H9 (cell line): ENCODE results near the gene RPE65. TPM values are rescaled to one million over a fixed set of nuclear protein-coding genes. Genes with fewer than 3 reads are reported as not detected.

ENCODE experiments used
- DNase-seq: peaks from one replicate; pipeline ENCODE4 v3.0.0-alpha.2; 2017
- H2AFZ ChIP-seq: one replicate; pipeline ENCODE4 v1.6.1; 2013; ENCODE audit warnings: mild to moderate bottlenecking, low read length, control low read depth, moderate library complexity
- H2AK5ac ChIP-seq: 2 replicates; pipeline ENCODE4 v1.6.1; 2013; ENCODE audit warnings: low read length, control low read depth, mixed read lengths; ENCODE audit not compliant: insufficient read length
- H2BK120ac ChIP-seq: one replicate; pipeline ENCODE4 v1.6.1; 2013; ENCODE audit warnings: low read depth, mild to moderate bottlenecking, low read length, control low read depth, inconsistent platforms; ENCODE audit not compliant: poor library complexity, severe bottlenecking
- H2BK12ac ChIP-seq: 2 replicates; pipeline ENCODE4 v1.6.1; 2013; ENCODE audit warnings: low read length, control low read depth, mixed read lengths, low read depth; ENCODE audit not compliant: insufficient read length
- H2BK15ac ChIP-seq: 2 replicates; pipeline ENCODE4 v1.6.1; 2013; ENCODE audit warnings: low read depth, low read length, control low read depth
- H2BK20ac ChIP-seq: one replicate; pipeline ENCODE4 v1.6.1; 2013; ENCODE audit warnings: low read depth, mild to moderate bottlenecking, low read length, control low read depth, inconsistent platforms; ENCODE audit not compliant: poor library complexity, severe bottlenecking
- H2BK5ac ChIP-seq: 2 replicates; pipeline ENCODE4 v1.6.1; 2013; ENCODE audit warnings: low read length, control low read depth, mixed read lengths; ENCODE audit not compliant: insufficient read length
- H3K14ac ChIP-seq: 2 replicates; pipeline ENCODE4 v1.6.1; 2013; ENCODE audit warnings: low read length, control low read depth; ENCODE audit not compliant: insufficient read depth
- H3K18ac ChIP-seq: 2 replicates; pipeline ENCODE4 v1.6.1; 2013; ENCODE audit warnings: low read depth, mild to moderate bottlenecking, mixed read lengths, low read length, control low read depth; ENCODE audit not compliant: insufficient read length
- H3K23ac ChIP-seq: 2 replicates; pipeline ENCODE4 v1.6.1; 2013; ENCODE audit warnings: low read length, control low read depth, mixed read lengths, low read depth; ENCODE audit not compliant: insufficient read length
- H3K23me2 ChIP-seq: 2 replicates; pipeline ENCODE4 v1.6.1; 2013; ENCODE audit warnings: low read depth, mild to moderate bottlenecking, mixed read lengths, low read length, control low read depth; ENCODE audit not compliant: insufficient read length, poor library complexity, severe bottlenecking
- H3K27ac ChIP-seq: 2 replicates; pipeline ENCODE4 v1.5.1; 2013; ENCODE audit warnings: low read length, control low read depth, mixed read lengths, low read depth; ENCODE audit not compliant: insufficient read length
- H3K27me3 ChIP-seq: 2 replicates; pipeline ENCODE4 v1.6.1; 2013; ENCODE audit warnings: low read length, control low read depth, inconsistent platforms; ENCODE audit not compliant: insufficient read depth
- H3K4ac ChIP-seq: 2 replicates; pipeline ENCODE4 v1.6.1; 2013; ENCODE audit warnings: low read depth, mild to moderate bottlenecking, control low read depth, inconsistent platforms, low read length, moderate library complexity
- H3K4me1 ChIP-seq: 2 replicates; pipeline ENCODE4 v1.6.1; 2013; ENCODE audit warnings: low read length, control low read depth, inconsistent platforms; ENCODE audit not compliant: insufficient read depth
- H3K4me2 ChIP-seq: 2 replicates; pipeline ENCODE4 v1.6.1; 2013; ENCODE audit warnings: low read length, control low read depth, mixed read lengths; ENCODE audit not compliant: insufficient read length, insufficient read depth
- H3K56ac ChIP-seq: 2 replicates; pipeline ENCODE4 v1.6.1; 2013; ENCODE audit warnings: low read depth, mild to moderate bottlenecking, mixed read lengths, low read length, control low read depth; ENCODE audit not compliant: insufficient read length
- H3K79me1 ChIP-seq: 2 replicates; pipeline ENCODE4 v1.6.1; 2013; ENCODE audit warnings: low read depth, mild to moderate bottlenecking, moderate library complexity, low read length, control low read depth, inconsistent platforms; ENCODE audit not compliant: insufficient read depth, poor library complexity, severe bottlenecking
- H3K79me2 ChIP-seq: 2 replicates; pipeline ENCODE4 v1.6.1; 2013; ENCODE audit warnings: low read length, control low read depth, inconsistent platforms; ENCODE audit not compliant: insufficient read depth
- H3K9ac ChIP-seq: 2 replicates; pipeline ENCODE4 v1.6.1; 2013; ENCODE audit warnings: low read length, control low read depth, mixed read lengths; ENCODE audit not compliant: insufficient read length; ENCODE audit errors: extremely low read depth
- H3K9me3 ChIP-seq: one replicate; pipeline ENCODE4 v1.6.1; 2013; ENCODE audit warnings: low read depth, low read length, inconsistent platforms; ENCODE audit not compliant: control insufficient read depth
- H3T11ph ChIP-seq: one replicate; pipeline ENCODE4 v1.6.1; 2013; ENCODE audit warnings: mild to moderate bottlenecking, low read length, control low read depth, inconsistent platforms
- H4K20me1 ChIP-seq: one replicate; pipeline ENCODE4 v1.6.1; 2013; ENCODE audit not compliant: control insufficient read depth, insufficient read length, insufficient read depth
- H4K5ac ChIP-seq: 2 replicates; pipeline ENCODE4 v1.6.1; 2013; ENCODE audit warnings: low read depth, mild to moderate bottlenecking, mixed read lengths, low read length, control low read depth; ENCODE audit not compliant: insufficient read length
- H4K8ac ChIP-seq: replicated peaks from 2 replicates; pipeline ENCODE4 v1.6.1; 2013; ENCODE audit warnings: low read length, control low read depth, mixed read lengths, low read depth; ENCODE audit not compliant: insufficient read length
- H4K91ac ChIP-seq: 2 replicates; pipeline ENCODE4 v1.6.1; 2013; ENCODE audit warnings: low read depth, mild to moderate bottlenecking, moderate library complexity, mixed read lengths, low read length, control low read depth; ENCODE audit not compliant: insufficient read length
- H3K27ac Mint-ChIP-seq, 3 experiments: 2 replicates in 2 of 3; 3 replicates in 1 of 3; pipeline ENCODE4 v1.8.0; 2020 to 2021; ENCODE audit warnings: mixed read lengths in 3 of 3, mild to moderate bottlenecking in 1 of 3, moderate library complexity in 1 of 3
- H3K27me3 Mint-ChIP-seq: 2 replicates; pipeline ENCODE4 v1.8.0; 2021; ENCODE audit warnings: low read depth, mild to moderate bottlenecking, moderate library complexity, mixed read lengths
- H3K36me3 Mint-ChIP-seq, 3 experiments: 2 replicates in 2 of 3; 3 replicates in 1 of 3; pipeline ENCODE4 v1.8.0; 2020 to 2021; ENCODE audit warnings: low read depth in 3 of 3, mixed read lengths in 3 of 3; ENCODE audit not compliant: insufficient read depth in 1 of 3
- H3K4me1 Mint-ChIP-seq, 2 experiments: 2 replicates each; pipeline ENCODE4 v1.8.0; 2020; ENCODE audit warnings: mixed read lengths in 2 of 2
- H3K4me3 Mint-ChIP-seq, 2 experiments: 2 replicates in 1 of 2; 3 replicates in 1 of 2; pipeline ENCODE4 v1.8.0; 2020 to 2021; ENCODE audit warnings: mild to moderate bottlenecking in 2 of 2, mixed read lengths in 2 of 2, moderate library complexity in 1 of 2
- H3K9me3 Mint-ChIP-seq, 2 experiments: 2 replicates in 1 of 2; 3 replicates in 1 of 2; pipeline ENCODE4 v1.8.0; 2020; ENCODE audit warnings: mild to moderate bottlenecking in 2 of 2, mixed read lengths in 2 of 2, moderate library complexity in 1 of 2
- CTCF ChIP-seq: fragments of 200-600 bp; sonication (generic); conservative IDR thresholded peaks from 3 replicates; pipeline ENCODE4 v1.8.0; 2021; ENCODE audit warnings: antibody characterized with exemption, mild to moderate bottlenecking
- WGBS: extraction: QIAGEN DNeasy Blood & Tissue Kit; methylation state at CpG from one replicate; pipeline ENCODE4 v1.1.7; 2013; ENCODE audit warnings: missing lambda C conversion rate, low lambda C conversion rate, mixed read lengths; ENCODE audit not compliant: insufficient read length; ENCODE audit errors: extremely low coverage; 5-methylcytosine and 5-hydroxymethylcytosine counted together
- total RNA-seq: library from RNA; stranded (reverse); gene quantifications from 2 replicates; pipeline ENCODE4 v1.2.1, GENCODE V29; 2021

RPE65 gene
- total RNA-seq, 1 experiment from 2014 or later = not detected

- no peak for DNase-seq
- Mint-ChIP-seq H3K4me1 (peaks cover 2 to 4% of the 10 kb centered on the region in 2 experiments; a peak in 2 of 4 replicates), H3K4me3 (no peak overlapping the region), H3K36me3 (peaks cover 34 to 77% (median 64%) of the 10 kb centered on the region in 3 experiments; a peak in 6 of 7 replicates), H3K27ac (no peak overlapping the region), H3K27me3 (no peaks in the 10 kb centered on the region), H3K9me3 (no peaks in the 10 kb centered on the region)
- no peak overlapping the region for H3K9ac ChIP-seq
- H2BK20ac ChIP-seq = no peak overlapping the region
- no peaks in the 10 kb centered on the region for H3K27me3 ChIP-seq
- H3K14ac ChIP-seq = no peak overlapping the region
- no peaks in the 10 kb centered on the region for H4K20me1 ChIP-seq
- no peak overlapping the region for H4K8ac ChIP-seq
- no peaks in the 10 kb centered on the region for H3K4me1 ChIP-seq
- no peak overlapping the region for H2BK12ac ChIP-seq
- no peak overlapping the region for H3K23ac ChIP-seq
- H3K23me2 ChIP-seq = no peaks in the 10 kb centered on the region
- no peak overlapping the region for H3K4me2 ChIP-seq
- no peak overlapping the region for H2AK5ac ChIP-seq
- H3K4ac ChIP-seq = no peak overlapping the region
- no peak overlapping the region for H3K18ac ChIP-seq
- H3K9me3 ChIP-seq = no peaks in the 10 kb centered on the region
- no peak overlapping the region for H2AFZ ChIP-seq
- TF ChIP-seq CTCF = no peak
- no peak overlapping the region for H2BK120ac ChIP-seq
- no peak overlapping the region for H3K56ac ChIP-seq
- no peak overlapping the region for H2BK15ac ChIP-seq
- no peaks in the 10 kb centered on the region for H3K79me2 ChIP-seq
- WGBS = no CpG with 5 or more reads among the region's 1 CpG
- H4K91ac ChIP-seq = no peak overlapping the region
- H4K5ac ChIP-seq = no peak overlapping the region
- H3K27ac ChIP-seq = no peak overlapping the region
- no peaks in the 10 kb centered on the region for H3K79me1 ChIP-seq
- no peak overlapping the region for H2BK5ac ChIP-seq
- H3T11ph ChIP-seq = no peak overlapping the region
These were observed 34.9 kb upstream of the RPE65 start for GRCh38 chr1:68484618-68485017.
